Psoas muscle (tissue), 8 donors: ENCODE results near the gene FAF1. TPM values are rescaled to one million over a fixed set of nuclear protein-coding genes. Genes with fewer than 3 reads are reported as not detected.
A peak's percentile ranks its signal among the peaks of the same experiment; 100 is the strongest.

Experiments
- ATAC-seq, 4 donors: fragments of 200-7000 bp; cut with Tn5 transposase; one replicate each; pipeline ENCODE4 v1.9.1; 2020; ENCODE audit warnings: moderate library complexity in 3 of 4, mild to moderate bottlenecking in 2 of 4
- DNase-seq, 2 donors: peaks; one replicate each; pipeline ENCODE4 v3.0.0-alpha.2; 2020
- H3K27ac ChIP-seq: fragments of 200-600 bp; one replicate; pipeline ENCODE4 v1.8.0; 2022
- H3K27me3 ChIP-seq, 3 donors: fragments of 200-600 bp in 1 of 3; one replicate each; pipeline versions ENCODE4 v1.6.1 to v1.8.0; 2013 to 2022; ENCODE audit warnings: low read length in 2 of 3, mild to moderate bottlenecking in 2 of 3, moderate library complexity in 1 of 3; ENCODE audit not compliant: insufficient read depth in 3 of 3
- H3K36me3 ChIP-seq, 2 donors: fragments of 200-600 bp in 1 of 2; one replicate each; pipeline versions ENCODE4 v1.6.1 to v1.8.0; 2013 to 2022; ENCODE audit warnings: low read depth in 1 of 2, mild to moderate bottlenecking in 1 of 2, moderate library complexity in 1 of 2; ENCODE audit not compliant: insufficient read depth in 1 of 2
- H3K4me1 ChIP-seq: fragments of 200-600 bp; one replicate; pipeline ENCODE4 v1.8.0; 2022
- H3K4me3 ChIP-seq: fragments of 200-600 bp; one replicate; pipeline ENCODE4 v1.8.0; 2022; ENCODE audit warnings: mild to moderate bottlenecking
- H3K9me3 ChIP-seq: fragments of 200-600 bp; one replicate; pipeline ENCODE4 v1.8.0; 2022
- WGBS, 3 donors: extraction: QIAGEN DNeasy Blood & Tissue Kit; methylation state at CpG; one replicate each; pipeline versions ENCODE4 v1.1.6 to v1.1.7; 2013; 5-methylcytosine and 5-hydroxymethylcytosine counted together
- intact Hi-C, 2 donors: fragments of 100-400 bp; cut with DNase I; formaldehyde crosslinking; loops; one replicate each; pipeline versions ENCODE4 v1.11.0 to v1.14.2; 2022
- polyA plus RNA-seq, 3 donors: library from polyadenylated mRNA; stranded (reverse); fragments of 200-250 nt; gene quantifications; one replicate each; pipeline ENCODE4 v1.2.3, GENCODE V29; 2013
- total RNA-seq, 4 donors: library from RNA; stranded (reverse); fragmentation: NEBNext Ultra II Directional in 2 of 4; extraction: Animal tissue kit (Norgen Biotek cat#: 25700) in 2 of 4; gene quantifications; one replicate each; pipeline versions ENCODE4 v1.2.1 to v1.2.4, GENCODE V29; 2021 to 2023
- TF ChIP-seq, protein P1 (sequence below): fragments of 200-600 bp; IDR thresholded peaks from one replicate; pipeline ENCODE4 v1.8.0; 2022; ENCODE audit warnings: antibody characterized with exemption
- donor health status: healthy with polysubstance abuse.
- donor health status: DM: no; HTN: no; CAD: no; lungs with moderate emphysema.
- donor health status: Bipolar disorder and iron deficiency.
- donor health status: healthy.
- donor health status: DM: yes; HTN: yes; CAD: no.
- donor health status: DM: no; HTN: no; CAD: no.
- donor health status: DM: no; HTN: no; CAD: no.
- donor health status: DM: yes; HTN: yes; CAD: no.

Gene FAF1
- total and polyA plus RNA-seq, 7 donors, result 67.8 to 128 (median 108) TPM

DNA sequence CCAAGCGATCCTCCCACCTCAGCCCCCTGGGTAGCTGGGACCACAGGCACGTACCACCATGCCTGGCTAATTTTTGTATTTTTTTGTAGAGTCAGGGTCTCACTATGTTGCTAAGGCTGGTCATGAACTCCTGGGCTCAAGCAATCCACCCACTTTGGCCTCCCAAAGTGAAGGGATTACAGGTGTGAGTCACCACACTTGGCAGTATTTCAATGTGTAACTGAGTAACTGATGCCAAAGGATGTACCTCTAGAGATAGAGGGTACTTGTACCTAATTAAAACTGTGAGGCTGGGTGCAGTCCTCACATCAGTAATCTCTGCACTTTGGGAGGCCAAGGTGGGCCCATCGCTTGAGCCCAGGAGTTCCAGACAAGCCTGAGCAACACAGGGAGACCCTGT, 278.1 kb downstream of the FAF1 start:
- H3K4me1 ChIP-seq, result no peaks in the 10 kb centered on the region
- H3K27me3 ChIP-seq, result no peaks in the 10 kb centered on the region
- 97 to 98% (median 97%) methylated on average over 3 of the region's 3 CpGs for WGBS, 3 donors
- ATAC-seq (peak in 1 of 4 donors; percentile 47), DNase-seq (no peak)
- H3K4me3 ChIP-seq, result no peak overlapping the region
- H3K36me3 ChIP-seq, result peaks cover 0 to 8% of the 10 kb centered on the region in 2 donors
- H3K27ac ChIP-seq, result no peak overlapping the region
- intact Hi-C loops, result no loop called here
- H3K9me3 ChIP-seq, result no peaks in the 10 kb centered on the region
- TF ChIP-seq, protein P1, sequence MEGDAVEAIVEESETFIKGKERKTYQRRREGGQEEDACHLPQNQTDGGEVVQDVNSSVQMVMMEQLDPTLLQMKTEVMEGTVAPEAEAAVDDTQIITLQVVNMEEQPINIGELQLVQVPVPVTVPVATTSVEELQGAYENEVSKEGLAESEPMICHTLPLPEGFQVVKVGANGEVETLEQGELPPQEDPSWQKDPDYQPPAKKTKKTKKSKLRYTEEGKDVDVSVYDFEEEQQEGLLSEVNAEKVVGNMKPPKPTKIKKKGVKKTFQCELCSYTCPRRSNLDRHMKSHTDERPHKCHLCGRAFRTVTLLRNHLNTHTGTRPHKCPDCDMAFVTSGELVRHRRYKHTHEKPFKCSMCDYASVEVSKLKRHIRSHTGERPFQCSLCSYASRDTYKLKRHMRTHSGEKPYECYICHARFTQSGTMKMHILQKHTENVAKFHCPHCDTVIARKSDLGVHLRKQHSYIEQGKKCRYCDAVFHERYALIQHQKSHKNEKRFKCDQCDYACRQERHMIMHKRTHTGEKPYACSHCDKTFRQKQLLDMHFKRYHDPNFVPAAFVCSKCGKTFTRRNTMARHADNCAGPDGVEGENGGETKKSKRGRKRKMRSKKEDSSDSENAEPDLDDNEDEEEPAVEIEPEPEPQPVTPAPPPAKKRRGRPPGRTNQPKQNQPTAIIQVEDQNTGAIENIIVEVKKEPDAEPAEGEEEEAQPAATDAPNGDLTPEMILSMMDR, result no peak

DNA sequence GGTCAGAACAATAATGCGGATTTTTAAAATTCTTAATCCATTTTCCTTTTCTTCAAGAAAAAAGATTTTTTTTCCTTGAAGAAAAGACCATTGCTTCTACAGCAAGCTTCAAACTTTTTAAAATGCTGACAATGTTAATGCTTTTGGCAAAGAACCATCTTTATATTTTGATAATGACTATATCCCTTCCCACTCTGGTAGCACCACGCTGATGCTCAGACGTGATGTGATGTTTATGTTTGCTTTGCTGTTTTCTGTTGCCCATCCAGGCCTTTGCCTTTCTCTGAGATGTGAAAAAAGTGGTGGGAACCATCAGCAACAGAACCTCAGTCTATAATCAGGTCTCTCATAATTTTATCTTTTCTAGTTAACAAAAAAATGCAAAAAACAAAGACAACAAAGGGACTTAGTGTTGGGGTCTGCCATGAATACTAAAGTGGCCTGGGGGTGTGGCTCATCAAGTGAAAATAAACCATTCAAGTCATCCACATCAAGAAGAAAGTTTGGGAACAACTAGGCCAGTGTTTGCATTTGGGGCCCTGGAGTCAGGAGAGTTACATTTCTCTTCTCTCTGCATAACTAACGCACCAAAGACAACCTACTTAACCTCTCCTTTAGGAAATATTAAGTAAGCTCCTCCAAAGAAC, 292.2 kb downstream of the FAF1 start:
- TF ChIP-seq, protein P1, result no peak
- H3K4me1 ChIP-seq, result no peaks in the 10 kb centered on the region
- peaks cover 0 to 5% of the 10 kb centered on the region in 2 donors for H3K36me3 ChIP-seq
- ATAC-seq (no peak), DNase-seq (no peak)
- no peak overlapping the region for H3K4me3 ChIP-seq
- intact Hi-C loops, result no loop called here
- 74 to 80% (median 77%) methylated on average over 4 of the region's 4 CpGs for whole genome bisulfite sequencing, 3 donors
- H3K27me3 ChIP-seq, result no peaks in the 10 kb centered on the region
- no peak overlapping the region for H3K27ac ChIP-seq
- H3K9me3 ChIP-seq, result no peaks in the 10 kb centered on the region

DNA sequence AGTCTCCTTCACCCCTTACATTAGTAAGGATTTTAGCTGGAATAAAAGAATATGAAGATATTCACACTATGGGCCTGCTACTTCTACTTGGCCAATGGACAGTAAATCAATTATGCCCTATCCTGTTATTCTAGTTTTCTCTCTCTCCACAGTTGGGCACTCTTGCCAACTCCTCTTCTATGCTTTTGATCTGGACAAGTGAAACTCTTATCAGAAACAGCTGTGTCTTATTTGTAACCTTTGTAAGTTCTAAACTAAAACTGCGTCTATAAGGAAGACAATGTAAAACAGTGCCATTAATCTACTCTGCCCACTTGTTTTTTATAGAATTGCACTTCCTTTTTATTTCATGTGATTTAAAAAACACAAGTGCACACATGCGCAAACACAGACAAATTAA, 292.8 kb downstream of the FAF1 start:
- Histone ChIP-seq H3K9me3 (no peaks in the 10 kb centered on the region), H3K4me1 (no peaks in the 10 kb centered on the region), H3K36me3 (no peaks in the 10 kb centered on the region), H3K27ac (no peak overlapping the region), H3K27me3 (no peaks in the 10 kb centered on the region), H3K4me3 (no peak overlapping the region)
- ATAC-seq, result no peak
- DNase-seq, result no peak
- WGBS, 3 donors, result 72 to 82% (median 73%) methylated on average over 2 of the region's 2 CpGs
- intact Hi-C loops, result no loop called here
- TF ChIP-seq, protein P1, result no peak

DNA sequence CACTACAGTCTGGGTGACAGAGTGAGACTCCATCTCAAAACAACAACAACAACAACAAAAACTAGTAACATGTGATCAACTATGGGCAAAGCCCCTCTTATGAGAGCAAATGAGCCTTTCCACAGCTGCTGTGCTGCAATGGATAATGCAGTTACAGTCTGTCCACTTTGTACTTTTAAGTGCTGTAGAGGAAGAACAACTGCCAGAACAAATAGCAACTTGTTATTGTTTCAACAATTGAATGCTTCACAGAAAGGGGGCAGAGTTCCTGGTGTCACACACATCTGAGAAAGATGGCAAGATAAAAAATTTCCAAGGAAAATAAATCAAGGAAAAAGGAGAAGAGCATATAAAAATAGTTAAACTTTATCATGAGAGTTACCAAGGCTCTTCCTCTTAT, 293.2 kb downstream of the FAF1 start:
- Histone ChIP-seq H3K27me3 (no peaks in the 10 kb centered on the region), H3K4me1 (no peaks in the 10 kb centered on the region), H3K9me3 (no peaks in the 10 kb centered on the region), H3K36me3 (no peaks in the 10 kb centered on the region), H3K4me3 (no peak overlapping the region), H3K27ac (no peak overlapping the region)
- intact Hi-C loops, result no loop called here
- DNase-seq (no peak), ATAC-seq (no peak)
- TF ChIP-seq, protein P1, result no peak

- intact Hi-C loops, result no loop called here
- Histone ChIP-seq H3K4me3 (no peak overlapping the region), H3K36me3 (no peaks in the 10 kb centered on the region), H3K27ac (no peak overlapping the region), H3K27me3 (no peaks in the 10 kb centered on the region), H3K9me3 (no peaks in the 10 kb centered on the region), H3K4me1 (no peaks in the 10 kb centered on the region)
- no peak for DNase-seq
- WGBS, 3 donors, result 88 to 93% (median 92%) methylated on average over 2 of the region's 2 CpGs
- TF ChIP-seq, protein P1, result no peak
- ATAC-seq, result no peak
Observed at GRCh38 chr1:50665413-50665812, 294.7 kb downstream of the FAF1 start.
